ENCODE measurements around the gene RNU4-1. TPM values are rescaled to one million over a fixed set of nuclear protein-coding genes. Genes with fewer than 3 reads are reported as not detected.

RNU4-1 gene
- total RNA-seq, 1 donor from 2014 or later: 2,196 TPM

DNA sequence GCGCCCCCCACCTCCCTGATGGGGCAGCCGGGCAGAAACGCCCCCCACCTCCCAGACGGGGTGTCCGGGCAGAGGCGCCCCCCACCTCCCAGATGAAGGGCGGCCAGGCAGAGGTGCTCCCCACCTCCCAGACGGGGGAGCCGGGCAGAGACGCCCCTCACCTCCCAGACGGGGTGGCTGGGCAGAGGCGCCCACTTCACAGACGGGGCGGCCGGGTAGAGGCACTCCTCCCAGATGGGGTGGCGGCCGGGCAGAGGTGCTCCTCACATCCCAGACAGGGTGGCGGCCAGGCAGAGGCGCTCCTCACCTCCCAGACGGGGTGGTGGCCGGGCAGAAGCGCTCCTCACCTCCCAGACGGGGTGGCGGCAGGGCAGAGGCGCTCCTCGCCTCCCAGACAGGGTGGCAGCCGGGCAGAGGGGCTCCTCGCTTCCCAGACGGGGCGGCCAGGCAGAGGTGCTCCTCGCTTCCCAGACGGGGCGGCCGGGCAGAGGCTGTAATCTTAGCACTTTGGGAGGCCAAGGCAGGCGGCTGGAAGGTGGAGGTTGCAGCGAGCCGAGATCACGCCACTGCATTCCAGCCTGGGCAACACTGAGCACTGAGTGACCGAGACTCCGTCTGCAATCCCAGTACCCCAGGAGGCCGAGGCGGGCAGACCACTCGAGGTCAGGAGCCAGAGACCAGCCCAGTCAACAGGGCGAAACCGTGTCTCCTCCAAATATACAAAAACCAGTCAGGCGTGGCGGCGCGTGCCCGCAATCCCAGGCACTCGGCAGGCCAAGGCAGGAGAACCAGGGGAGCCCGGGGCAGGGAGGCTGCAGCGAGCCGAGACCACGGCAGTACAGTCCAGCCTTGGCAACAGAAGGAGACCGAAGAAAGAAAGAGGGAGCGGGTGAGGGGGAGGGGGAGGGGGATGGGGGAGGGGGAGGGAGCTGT, 14.6 kb downstream of the RNU4-1 start:
- intact Hi-C loops (cut with micrococcal nuclease): no loop called here
- DNase-seq: no peak
- Mint-ChIP-seq H3K4me3 (no peak overlapping the region), H3K27me3 (no peaks in the 10 kb centered on the region), H3K36me3 (ENCODE audit: low read depth) (no peaks in the 10 kb centered on the region), H3K4me1 (no peaks in the 10 kb centered on the region), H3K27ac (no peak overlapping the region), H3K9me3 (no peaks in the 10 kb centered on the region)

DNA sequence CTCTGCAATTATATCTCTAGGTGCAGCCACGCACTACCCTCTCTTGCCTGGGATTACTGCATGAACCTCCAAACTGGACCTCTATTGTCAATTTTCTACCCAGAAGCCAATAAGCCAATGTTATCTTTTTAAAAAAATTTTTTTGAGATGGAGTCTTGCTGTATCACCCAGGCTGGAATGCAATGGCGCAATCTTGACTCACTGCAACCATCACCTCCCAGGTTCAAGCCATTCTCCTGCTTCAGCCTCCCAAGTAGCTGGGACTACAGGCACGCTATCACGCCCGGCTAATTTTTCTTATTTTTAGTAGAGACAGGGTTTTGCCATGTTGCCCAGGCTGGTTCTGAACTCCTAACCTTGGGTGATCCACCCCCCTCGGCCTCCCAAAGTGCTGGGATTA, 16.3 kb downstream of the RNU4-1 start:
- H3K4me1 Mint-ChIP-seq: no peaks in the 10 kb centered on the region
- DNase-seq: no peak
- H3K4me3 Mint-ChIP-seq: no peak overlapping the region
- H3K36me3 Mint-ChIP-seq (ENCODE audit: low read depth): no peaks in the 10 kb centered on the region
- H3K27ac Mint-ChIP-seq: no peak overlapping the region
- H3K9me3 Mint-ChIP-seq: no peaks in the 10 kb centered on the region
- no peaks in the 10 kb centered on the region for H3K27me3 Mint-ChIP-seq
- intact Hi-C loops (cut with micrococcal nuclease): no loop called here

DNA sequence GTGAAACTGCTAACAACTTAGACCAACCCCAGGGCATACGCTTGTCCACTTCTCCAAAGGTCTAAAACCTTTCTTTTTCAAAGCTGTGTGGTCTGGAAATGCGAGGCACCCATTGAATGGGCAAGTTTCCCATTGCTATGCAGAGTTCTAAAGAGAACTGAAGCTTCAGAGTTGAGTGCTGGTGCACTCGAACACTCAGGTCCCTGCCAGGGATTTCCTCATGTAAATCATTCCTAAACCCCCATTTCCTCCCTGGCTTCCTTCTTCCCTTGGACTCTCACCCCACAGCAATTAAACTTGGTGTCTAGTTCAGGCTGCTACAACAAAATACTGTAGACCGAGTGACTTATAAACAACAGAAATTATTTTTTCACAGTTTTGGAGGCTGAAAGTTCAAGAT, 25.3 kb downstream of the RNU4-1 start:
- H3K4me3 Mint-ChIP-seq: no peak overlapping the region
- H3K27me3 Mint-ChIP-seq: peaks cover 1% of the 10 kb centered on the region
- no peak overlapping the region for H3K27ac Mint-ChIP-seq
- DNase-seq: no peak
- H3K36me3 Mint-ChIP-seq (ENCODE audit: low read depth): peaks cover 10% of the 10 kb centered on the region
- H3K9me3 Mint-ChIP-seq: no peaks in the 10 kb centered on the region
- peaks cover 25% of the 10 kb centered on the region for H3K4me1 Mint-ChIP-seq
- intact Hi-C loops (cut with micrococcal nuclease): loop anchor here (10.0 kb wide), 1 partner anchor 153 kb away; the partner anchor contains the start of gene RAB35

DNA sequence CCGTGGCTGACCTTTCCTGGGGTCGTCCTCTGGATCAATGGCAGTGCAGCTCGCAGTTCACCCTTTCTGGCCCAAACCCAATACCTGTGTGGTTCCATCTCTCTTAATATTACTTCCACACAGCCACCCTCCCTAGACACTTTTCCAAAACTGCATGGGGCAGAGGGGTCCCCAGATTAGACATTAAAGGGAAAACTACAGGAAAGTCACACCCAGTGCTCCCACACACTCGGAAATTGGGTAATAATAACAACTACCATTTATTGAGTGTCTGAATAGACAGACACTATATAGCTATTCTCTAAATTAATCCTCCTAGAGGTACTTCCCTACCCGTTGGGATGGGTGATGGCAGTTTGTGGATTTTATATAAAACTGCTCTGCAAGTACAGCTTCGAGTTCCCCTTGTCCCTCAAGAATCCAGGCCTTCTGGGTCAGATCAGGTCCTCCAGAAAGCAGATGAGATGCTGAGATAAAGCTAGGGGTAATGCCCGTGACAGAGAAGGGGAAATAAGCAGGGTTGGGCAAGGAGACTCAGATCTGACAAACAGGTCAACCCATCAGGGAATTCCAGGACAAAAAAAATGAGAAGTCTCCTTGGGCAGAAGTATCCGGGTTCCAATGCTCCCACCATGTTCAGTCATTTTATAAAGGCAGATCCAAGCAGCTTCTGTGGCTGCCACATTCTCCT, 26.7 kb downstream of the RNU4-1 start:
- Mint-ChIP-seq H3K27me3 (peaks cover 1% of the 10 kb centered on the region), H3K9me3 (no peaks in the 10 kb centered on the region), H3K4me3 (peak overlapping the region; percentile 87), H3K4me1 (peaks cover 39% of the 10 kb centered on the region), H3K36me3 (ENCODE audit: low read depth) (peaks cover 10% of the 10 kb centered on the region), H3K27ac (peak overlapping the region; percentile 93)
- DNase-seq: no peak
- intact Hi-C loops (cut with micrococcal nuclease): loop anchor here (10.0 kb wide), 1 partner anchor 152 kb away; the partner anchor contains the start of gene RAB35

DNA sequence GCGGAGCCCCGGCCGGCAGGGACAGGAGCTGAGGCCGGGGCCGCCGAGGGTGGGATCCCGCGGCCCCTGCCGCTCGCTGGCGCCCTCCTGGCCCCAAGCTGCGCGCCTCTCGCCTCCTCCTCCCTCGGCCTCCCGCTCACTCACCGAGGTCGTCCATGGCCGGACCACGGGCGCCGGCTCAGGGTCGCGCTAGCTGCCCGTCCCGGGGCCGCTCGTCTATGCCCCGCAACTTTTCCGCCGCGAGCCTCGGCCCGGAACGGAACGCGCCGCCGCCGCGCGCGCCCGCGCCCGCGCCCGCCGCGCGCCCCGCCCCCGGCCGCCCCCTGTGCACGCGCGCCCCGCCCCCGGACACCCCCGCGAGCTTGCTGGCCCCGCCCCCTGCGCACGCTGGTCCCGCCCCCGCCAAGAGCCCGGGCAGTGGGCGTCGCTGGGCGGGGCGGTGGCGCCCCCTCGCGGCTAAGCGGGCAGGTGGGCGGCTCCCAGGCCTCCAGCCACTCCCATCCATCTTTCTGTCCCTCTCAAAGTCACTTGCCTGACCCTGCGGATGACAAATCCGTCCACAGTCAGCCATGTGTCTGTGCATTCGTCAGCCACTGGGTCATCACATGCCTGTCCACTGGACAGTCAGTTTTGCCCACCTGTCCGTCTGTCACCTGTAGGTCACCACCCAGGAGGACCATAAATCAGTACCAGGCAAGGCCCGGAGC, 27.4 kb downstream of the RNU4-1 start, which contains the start of gene PXN:
PXN (minus strand) TSS at position 258 of the 707 bp plus-strand sequence; CDS start at position 157, 101 bp downstream.
- H3K4me1 Mint-ChIP-seq: peaks cover 45% of the 10 kb centered on the region
- H3K4me3 Mint-ChIP-seq: peak within 1 kb of the TSS; percentile 88
- peak; percentile 97 for DNase-seq
- intact Hi-C loops (cut with micrococcal nuclease): loop anchor here (1.0 to 10.0 kb wide), 4 partner anchors 13 to 151 kb away; partner anchors contain the start of genes RAB35 and RPLP0
- H3K27ac Mint-ChIP-seq: peak within 1 kb of the TSS; percentile 93
- peaks cover 10% of the 10 kb centered on the region for H3K36me3 Mint-ChIP-seq (ENCODE audit: low read depth)
- H3K27me3 Mint-ChIP-seq: peaks cover 1% of the 10 kb centered on the region
- no peaks in the 10 kb centered on the region for H3K9me3 Mint-ChIP-seq

DNA sequence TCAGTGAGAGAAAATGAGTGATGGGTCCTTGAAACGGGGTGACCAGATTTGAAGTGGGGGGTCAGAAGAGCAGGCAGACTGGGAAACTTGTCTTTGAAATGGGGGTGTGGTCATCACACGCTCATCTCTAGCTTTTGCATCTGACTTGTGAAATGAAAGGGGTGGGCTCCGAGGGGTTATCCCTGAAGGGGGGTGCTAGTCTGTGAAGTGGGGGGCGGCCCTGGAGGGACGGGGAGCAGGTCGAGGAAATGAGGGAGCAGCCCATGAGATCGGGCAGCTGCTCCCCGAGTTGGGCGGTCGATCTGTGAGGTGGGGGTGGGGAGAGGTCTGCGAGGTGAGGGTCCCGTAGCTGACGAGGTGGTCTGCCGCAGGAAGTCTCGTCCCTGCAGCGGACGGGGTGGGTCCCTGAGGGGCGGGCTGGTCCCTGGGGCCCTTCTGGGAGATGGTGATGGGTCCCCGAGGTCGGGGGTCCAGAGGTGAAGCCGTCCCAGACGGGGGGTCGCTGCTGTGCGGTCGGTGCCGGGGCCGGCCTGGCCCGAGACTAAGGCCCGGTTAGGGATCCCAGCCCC, 28.0 kb downstream of the RNU4-1 start:
- no peaks in the 10 kb centered on the region for H3K9me3 Mint-ChIP-seq
- peaks cover 1% of the 10 kb centered on the region for H3K27me3 Mint-ChIP-seq
- peaks cover 10% of the 10 kb centered on the region for H3K36me3 Mint-ChIP-seq (ENCODE audit: low read depth)
- peak overlapping the region; percentile 88 for H3K4me3 Mint-ChIP-seq
- DNase-seq: peak; percentile 71
- peak overlapping the region; percentile 90 for H3K27ac Mint-ChIP-seq
- intact Hi-C loops (cut with micrococcal nuclease): loop anchor here (1.0 to 10.0 kb wide), 4 partner anchors 13 to 150 kb away; partner anchors contain the start of genes RAB35 and RPLP0
- peaks cover 52% of the 10 kb centered on the region for H3K4me1 Mint-ChIP-seq

DNA sequence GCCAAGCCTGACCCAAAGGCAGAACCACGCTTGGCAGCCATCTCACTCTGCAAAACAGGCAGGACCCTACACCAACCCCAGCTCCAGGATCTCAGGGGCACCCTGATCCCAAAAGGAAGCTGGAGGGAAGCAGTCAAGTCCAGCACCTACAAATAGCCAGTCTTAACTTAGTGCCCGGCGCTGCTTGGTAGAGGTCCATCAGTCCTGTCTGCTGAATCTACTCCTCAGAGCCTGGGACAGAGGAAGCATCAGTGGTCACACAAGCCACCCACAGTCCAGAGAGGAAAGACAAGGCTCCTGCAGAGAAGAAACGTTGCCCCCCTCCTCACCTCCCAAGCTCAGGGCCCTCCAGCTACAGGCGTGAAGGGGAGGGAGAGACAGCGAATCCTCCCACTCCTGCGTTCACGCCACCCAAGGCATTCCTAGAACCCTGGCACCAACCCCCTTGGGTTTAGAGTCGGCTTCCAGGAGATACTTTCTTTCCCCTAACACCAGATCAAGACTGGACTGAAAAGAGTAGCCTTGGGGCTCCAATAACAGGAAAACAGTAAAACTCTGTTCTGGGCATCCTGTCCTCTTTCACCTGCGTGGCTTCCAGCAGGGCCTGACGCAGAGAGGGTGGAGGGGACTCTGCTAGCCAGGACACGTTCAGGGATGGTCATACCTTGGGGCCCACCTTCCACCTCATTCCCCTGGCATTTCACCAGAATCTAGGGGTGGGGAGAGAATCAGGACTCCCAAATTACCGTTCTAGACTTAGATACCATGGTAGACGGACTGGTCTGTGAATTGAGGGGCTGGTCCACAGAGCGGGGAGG, 28.7 kb downstream of the RNU4-1 start:
- intact Hi-C loops (cut with micrococcal nuclease): loop anchor here (10.0 kb wide), 1 partner anchor 149 kb away; the partner anchor contains the start of gene RAB35
- Mint-ChIP-seq H3K4me1 (peaks cover 58% of the 10 kb centered on the region), H3K4me3 (peak overlapping the region; percentile 88), H3K36me3 (ENCODE audit: low read depth) (peaks cover 10% of the 10 kb centered on the region), H3K27ac (peak overlapping the region; percentile 90), H3K9me3 (no peaks in the 10 kb centered on the region), H3K27me3 (peaks cover 1% of the 10 kb centered on the region)
- peak; percentile 71 for DNase-seq

DNA sequence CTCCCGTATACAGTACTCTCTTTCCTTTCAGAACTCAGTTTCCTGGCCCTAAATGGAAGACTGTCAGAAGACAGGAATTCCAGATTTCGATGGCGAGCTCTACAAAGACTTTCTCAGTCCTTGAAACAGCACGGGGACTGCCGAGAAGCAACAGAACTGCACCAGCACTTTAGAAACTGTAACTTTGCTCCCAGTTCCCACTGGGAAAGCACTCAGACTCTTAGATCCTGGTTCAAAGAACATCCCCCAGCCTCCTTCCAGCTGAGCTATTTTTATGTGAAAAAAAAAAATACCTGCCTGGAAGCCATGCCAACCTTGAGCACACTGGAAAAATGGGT, 29.3 kb downstream of the RNU4-1 start:
- H3K27me3 Mint-ChIP-seq: peaks cover 1% of the 10 kb centered on the region
- no peaks in the 10 kb centered on the region for H3K9me3 Mint-ChIP-seq
- intact Hi-C loops (cut with micrococcal nuclease): loop anchor here (10.0 kb wide), 1 partner anchor 149 kb away; the partner anchor contains the start of gene RAB35
- peak overlapping the region; percentile 90 for H3K27ac Mint-ChIP-seq
- peaks cover 10% of the 10 kb centered on the region for H3K36me3 Mint-ChIP-seq (ENCODE audit: low read depth)
- no peak for DNase-seq
- H3K4me3 Mint-ChIP-seq: peak overlapping the region; percentile 88
- H3K4me1 Mint-ChIP-seq: peaks cover 60% of the 10 kb centered on the region

DNA sequence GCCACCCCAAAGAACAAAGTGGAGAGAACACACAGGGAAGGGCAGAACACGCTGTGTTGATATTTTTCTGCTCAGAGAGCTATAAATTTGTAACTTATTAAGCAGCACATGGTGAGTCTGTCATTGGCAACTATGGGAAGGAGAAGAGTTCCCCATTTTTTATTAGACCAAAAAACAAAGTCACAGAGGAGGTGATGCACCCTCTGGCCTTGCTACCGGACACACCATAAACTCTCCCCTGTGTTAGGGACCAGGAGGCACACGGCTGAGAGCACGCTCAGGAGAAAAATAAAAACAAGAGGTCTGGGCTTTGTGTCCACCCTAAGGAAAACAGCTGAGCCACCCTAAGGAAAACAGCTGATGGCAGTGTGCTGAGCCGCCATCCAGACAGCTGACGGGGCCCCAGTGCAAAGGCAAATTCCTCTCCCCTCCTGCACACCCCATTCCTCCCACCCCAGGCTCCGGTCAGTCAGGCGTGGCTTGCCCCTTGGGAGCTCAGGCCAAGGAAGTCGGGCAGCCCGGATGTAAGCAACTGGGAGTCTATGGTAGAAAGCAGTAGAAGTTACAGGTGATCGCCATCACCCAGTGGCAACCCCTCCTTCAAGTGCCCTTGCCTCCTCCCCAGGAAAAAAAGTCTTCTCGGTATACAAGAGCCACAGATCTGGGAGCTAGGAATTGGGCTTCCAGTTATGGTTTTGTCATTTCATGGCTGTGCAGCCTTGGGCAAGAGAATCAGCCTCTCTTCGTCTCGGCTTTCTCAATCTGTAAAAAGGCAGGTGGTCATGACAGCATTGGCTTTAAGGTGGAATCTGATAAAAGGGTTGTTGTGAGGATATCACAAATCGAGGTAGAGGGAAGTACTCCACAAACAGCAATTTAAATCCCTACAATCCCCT, 29.9 kb downstream of the RNU4-1 start:
- intact Hi-C loops (cut with micrococcal nuclease): loop anchor here (10.0 kb wide), 1 partner anchor 148 kb away; the partner anchor contains the start of gene RAB35
- peaks cover 63% of the 10 kb centered on the region for H3K4me1 Mint-ChIP-seq
- peak overlapping the region; percentile 60 for H3K27ac Mint-ChIP-seq
- H3K36me3 Mint-ChIP-seq (ENCODE audit: low read depth): peaks cover 12% of the 10 kb centered on the region
- peaks cover 1% of the 10 kb centered on the region for H3K27me3 Mint-ChIP-seq
- no peaks in the 10 kb centered on the region for H3K9me3 Mint-ChIP-seq
- H3K4me3 Mint-ChIP-seq: peak overlapping the region; percentile 88
- DNase-seq: peak; percentile 58

DNA sequence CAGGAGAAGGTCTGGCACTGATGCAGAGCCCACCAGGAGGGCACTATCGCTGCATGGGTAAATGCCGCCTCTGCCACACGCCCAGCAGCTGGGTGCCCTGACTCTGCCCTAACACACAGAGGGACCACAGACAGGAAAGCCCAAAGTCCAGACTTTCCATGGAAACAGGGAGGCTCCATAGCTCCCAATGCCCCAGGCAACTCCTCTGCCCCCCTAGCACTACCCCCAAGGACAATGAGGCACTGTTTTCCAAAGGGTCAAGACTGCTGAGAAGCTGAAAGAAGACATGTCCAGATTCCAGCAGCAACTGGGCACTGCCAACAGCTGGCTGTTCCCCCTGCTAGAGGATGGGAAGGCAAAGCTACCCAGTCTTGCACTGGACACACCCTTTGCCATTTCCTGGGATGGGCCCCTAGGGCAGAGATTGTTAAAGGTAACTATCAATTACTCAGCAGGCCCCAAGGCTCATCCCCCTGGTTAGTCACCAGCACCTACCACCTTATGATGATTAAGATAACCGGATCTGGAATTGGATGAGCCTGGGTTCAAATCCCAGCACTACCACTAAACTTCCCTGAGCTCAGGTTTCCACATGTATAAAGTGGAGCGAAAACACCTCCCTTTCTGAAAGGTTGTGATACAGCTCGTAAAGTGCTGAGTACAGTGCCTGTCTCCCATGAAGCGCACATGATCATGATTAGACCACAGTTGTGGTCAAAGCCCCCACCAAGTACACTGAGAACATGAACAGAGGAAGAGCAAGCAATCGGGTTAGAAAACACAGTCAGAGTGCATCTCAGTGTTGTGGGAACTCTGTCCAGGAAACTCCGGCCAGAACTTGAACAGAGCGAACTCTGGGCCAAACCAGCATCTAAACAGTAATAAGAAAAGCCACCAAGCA, 30.8 kb downstream of the RNU4-1 start:
- peak overlapping the region; percentile 88 for H3K4me3 Mint-ChIP-seq
- H3K36me3 Mint-ChIP-seq (ENCODE audit: low read depth): peaks cover 12% of the 10 kb centered on the region
- peaks cover 1% of the 10 kb centered on the region for H3K27me3 Mint-ChIP-seq
- peak; percentile 66 for DNase-seq
- H3K27ac Mint-ChIP-seq: peak overlapping the region; percentile 31
- H3K4me1 Mint-ChIP-seq: peaks cover 70% of the 10 kb centered on the region
- intact Hi-C loops (cut with micrococcal nuclease): loop anchor here (10.0 kb wide), 1 partner anchor 147 kb away; the partner anchor contains the start of gene RAB35
- no peaks in the 10 kb centered on the region for H3K9me3 Mint-ChIP-seq

DNA sequence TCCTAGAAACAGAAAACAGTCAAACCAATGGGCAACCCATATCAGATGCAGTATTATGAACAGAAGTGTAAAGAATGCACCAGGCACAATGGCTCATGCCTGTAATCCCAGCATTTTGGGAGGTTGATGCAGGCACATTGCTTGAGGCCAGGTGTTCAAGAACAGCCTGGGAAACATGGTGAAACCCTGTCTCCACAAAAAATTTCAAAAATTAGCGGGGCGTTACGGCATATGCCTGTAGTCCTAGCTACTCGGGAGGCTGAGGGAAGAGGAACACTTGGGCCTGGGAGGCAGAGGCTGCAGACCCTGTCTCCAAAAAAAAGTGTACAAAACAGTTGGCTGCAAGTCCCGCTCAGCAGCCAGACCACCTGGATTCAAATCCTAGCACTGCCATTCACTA, 32.4 kb downstream of the RNU4-1 start:
- DNase-seq: no peak
- peaks cover 14% of the 10 kb centered on the region for H3K36me3 Mint-ChIP-seq (ENCODE audit: low read depth)
- H3K27me3 Mint-ChIP-seq: no peaks in the 10 kb centered on the region
- peak overlapping the region; percentile 8 for H3K4me3 Mint-ChIP-seq
- H3K27ac Mint-ChIP-seq: no peak overlapping the region
- no peaks in the 10 kb centered on the region for H3K9me3 Mint-ChIP-seq
- peaks cover 73% of the 10 kb centered on the region for H3K4me1 Mint-ChIP-seq
- intact Hi-C loops (cut with micrococcal nuclease): loop anchor here (10.0 kb wide), 1 partner anchor 146 kb away; the partner anchor contains the start of gene RAB35
